Left ventricle myocardium inferior (tissue), 1 donor: ENCODE data around the gene RAP2A. TPM values are rescaled to one million over a fixed set of nuclear protein-coding genes. Genes with fewer than 3 reads are reported as not detected.

Source experiments
- DNase-seq: peaks from one replicate; pipeline ENCODE4 v3.0.0-alpha.2; 2020
- H3K27ac ChIP-seq: fragments of 200-600 bp; replicated peaks from 2 replicates; pipeline ENCODE4 v1.8.0; 2021
- H3K27me3 ChIP-seq: fragments of 200-600 bp; 2 replicates; pipeline ENCODE4 v1.8.0; 2021; ENCODE audit warnings: low read depth
- H3K36me3 ChIP-seq: fragments of 200-600 bp; 2 replicates; pipeline ENCODE4 v1.8.0; 2021
- H3K4me1 ChIP-seq: fragments of 200-600 bp; 2 replicates; pipeline ENCODE4 v1.8.0; 2021
- H3K4me3 ChIP-seq: fragments of 200-600 bp; 2 replicates; pipeline ENCODE4 v1.8.0; 2021; ENCODE audit warnings: mild to moderate bottlenecking, moderate library complexity
- H3K9me3 ChIP-seq: fragments of 200-600 bp; replicated peaks from 2 replicates; pipeline ENCODE4 v1.8.0; 2021
- CTCF ChIP-seq: fragments of 200-600 bp; IDR thresholded peaks from 2 replicates; pipeline ENCODE4 v1.8.0; 2021; ENCODE audit warnings: antibody characterized with exemption, mild to moderate bottlenecking, borderline replicate concordance
- intact Hi-C: fragments of 100-400 bp; cut with micrococcal nuclease; formaldehyde crosslinking; loops from one replicate; pipeline ENCODE4 v1.11.0; 2022
- total RNA-seq: library from RNA; stranded (reverse); fragmentation: NEBNext Ultra II Directional; extraction: Animal tissue kit (Norgen Biotek cat#: 25700); gene quantifications from one replicate; pipeline ENCODE4 v1.2.1, GENCODE V29; 2021
- donor health status: DM: no; HTN: yes; CAD: no; lungs with severe emphysema.

RAP2A gene
- total RNA-seq, 1 donor from 2014 or later = 15.1 TPM

DNA sequence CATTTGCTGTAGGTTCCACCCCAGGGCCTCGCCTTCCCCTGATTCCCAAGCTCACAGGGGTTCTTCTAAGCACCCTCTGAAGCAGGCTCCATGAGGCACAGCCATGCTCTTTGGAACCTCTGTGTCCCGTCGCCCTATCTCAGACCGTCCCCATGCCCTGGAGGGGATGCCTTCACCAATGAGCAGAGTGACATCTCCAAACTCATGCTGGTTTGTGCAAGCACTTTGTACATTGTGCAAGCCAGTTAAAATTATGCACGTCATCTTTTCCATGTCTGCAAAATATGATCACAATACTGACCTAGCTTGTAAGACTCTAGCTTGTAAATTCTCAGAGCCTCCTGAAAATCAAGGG lies 46.5 kb upstream of the RAP2A start:
- H3K36me3 ChIP-seq = peaks cover 24% of the 10 kb centered on the region
- no peak for TF ChIP-seq CTCF
- peaks cover 43% of the 10 kb centered on the region for H3K4me1 ChIP-seq
- DNase-seq = no peak
- H3K27me3 ChIP-seq = no peaks in the 10 kb centered on the region
- H3K4me3 ChIP-seq = no peak overlapping the region
- peak overlapping the region; percentile 31 for H3K27ac ChIP-seq
- intact Hi-C loops = no loop called here
- H3K9me3 ChIP-seq = no peaks in the 10 kb centered on the region

DNA sequence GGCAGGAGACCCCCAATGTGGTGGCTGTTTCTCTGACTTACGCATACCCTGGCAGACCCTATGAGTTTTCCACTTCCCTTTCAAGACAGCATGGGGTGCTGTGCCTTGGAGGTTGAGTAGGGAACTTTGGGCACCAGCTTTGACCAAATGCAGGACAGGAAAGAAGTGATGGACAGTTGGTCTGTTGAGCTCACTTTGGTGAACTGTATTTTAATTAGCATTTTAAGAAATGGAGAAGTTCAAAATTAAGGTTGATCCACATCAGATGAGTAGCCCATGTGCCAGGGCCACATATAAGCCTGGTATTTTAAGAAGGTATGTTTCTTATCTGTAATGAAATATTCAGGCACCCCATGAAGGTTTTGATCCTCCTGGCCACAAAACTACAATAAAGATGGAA lies 46.1 kb upstream of the RAP2A start:
- H3K4me1 ChIP-seq = peaks cover 43% of the 10 kb centered on the region
- H3K9me3 ChIP-seq = no peaks in the 10 kb centered on the region
- no peak for TF ChIP-seq CTCF
- H3K4me3 ChIP-seq = no peak overlapping the region
- DNase-seq = no peak
- peaks cover 21% of the 10 kb centered on the region for H3K36me3 ChIP-seq
- intact Hi-C loops = no loop called here
- no peaks in the 10 kb centered on the region for H3K27me3 ChIP-seq
- H3K27ac ChIP-seq = peak overlapping the region; percentile 31

- H3K4me1 ChIP-seq = peaks cover 43% of the 10 kb centered on the region
- H3K27ac ChIP-seq = peak overlapping the region; percentile 31
- no peak overlapping the region for H3K4me3 ChIP-seq
- intact Hi-C loops = no loop called here
- no peak for TF ChIP-seq CTCF
- no peaks in the 10 kb centered on the region for H3K9me3 ChIP-seq
- H3K27me3 ChIP-seq = no peaks in the 10 kb centered on the region
- H3K36me3 ChIP-seq = peaks cover 24% of the 10 kb centered on the region
- no peak for DNase-seq
These were observed 45.6 kb upstream of the RAP2A start for GRCh38 chr13:97388373-97388772.

GRCh38 chr13:97390941-97391600 lies 42.9 kb upstream of the RAP2A start:
- H3K4me1 ChIP-seq = peaks cover 20% of the 10 kb centered on the region

GRCh38 chr13:97392020-97392419 lies 41.9 kb upstream of the RAP2A start:
- no peak for DNase-seq
- H3K27ac ChIP-seq = no peak overlapping the region
- intact Hi-C loops = no loop called here
- H3K4me3 ChIP-seq = no peak overlapping the region
- peaks cover 32% of the 10 kb centered on the region for H3K36me3 ChIP-seq
- H3K9me3 ChIP-seq = no peaks in the 10 kb centered on the region
- H3K27me3 ChIP-seq = no peaks in the 10 kb centered on the region
- peaks cover 20% of the 10 kb centered on the region for H3K4me1 ChIP-seq
- no peak for TF ChIP-seq CTCF

More at GRCh38 chr13:97390941-97391600, 42.9 kb upstream of the RAP2A start:
- intact Hi-C loops = no loop called here
- DNase-seq = no peak
- H3K27me3 ChIP-seq = no peaks in the 10 kb centered on the region
- TF ChIP-seq CTCF = no peak
- H3K36me3 ChIP-seq = peaks cover 32% of the 10 kb centered on the region
- H3K27ac ChIP-seq = no peak overlapping the region
- H3K9me3 ChIP-seq = no peaks in the 10 kb centered on the region
- H3K4me3 ChIP-seq = no peak overlapping the region
